Tibial artery (tissue), 4 donors: ENCODE data around the gene CINP.

Experiments used
- DNase-seq, 2 donors: peaks; one replicate each; pipeline ENCODE4 v3.0.0-alpha.2; 2019
- H3K27ac ChIP-seq, 2 donors: fragments of 200-600 bp; sonication (generic) in 1 of 2; 1 replicate in 1 of 2; 2 replicates in 1 of 2; pipeline ENCODE4 v1.5.1; 2018 to 2019; ENCODE audit warnings: mild to moderate bottlenecking in 1 of 2
- H3K27me3 ChIP-seq, 2 donors: fragments of 200-600 bp; sonication (generic) in 1 of 2; one replicate each; pipeline versions ENCODE4 v1.5.1 to v1.6.0; 2016 to 2019
- H3K36me3 ChIP-seq, 3 donors: fragments of 200-600 bp; sonication (generic) in 2 of 3; one replicate each; pipeline ENCODE4 v1.5.1; 2016 to 2019; ENCODE audit warnings: mild to moderate bottlenecking in 2 of 3
- H3K4me1 ChIP-seq, 4 donors: fragments of 200-600 bp; sonication (generic) in 2 of 4; 1 replicate in 3 of 4; 2 replicates in 1 of 4; pipeline ENCODE4 v1.5.1; 2016 to 2019
- H3K4me3 ChIP-seq, 2 donors: fragments of 200-600 bp; sonication (generic) in 1 of 2; 1 replicate in 1 of 2; 2 replicates in 1 of 2; pipeline ENCODE4 v1.5.1; 2018 to 2019; ENCODE audit warnings: mild to moderate bottlenecking in 2 of 2
- H3K9me3 ChIP-seq, 3 donors: fragments of 200-600 bp; sonication (generic) in 1 of 3; one replicate each; pipeline ENCODE4 v1.5.1; 2016 to 2019
- CTCF ChIP-seq, 2 experiments: fragments of 200-600 bp in 1 of 2; fragments of 450-650 bp in 1 of 2; IDR thresholded peaks; one replicate each; pipeline ENCODE4 v1.5.1; 2017 to 2019; ENCODE audit warnings: antibody characterized with exemption in 2 of 2, mild to moderate bottlenecking in 1 of 2, moderate library complexity in 1 of 2
- intact Hi-C: fragments of 100-400 bp; cut with DNase I; formaldehyde crosslinking; loops from one replicate; pipeline ENCODE4 v1.15.0; 2023; ENCODE audit warnings: low total_unique reads

CINP gene

DNA sequence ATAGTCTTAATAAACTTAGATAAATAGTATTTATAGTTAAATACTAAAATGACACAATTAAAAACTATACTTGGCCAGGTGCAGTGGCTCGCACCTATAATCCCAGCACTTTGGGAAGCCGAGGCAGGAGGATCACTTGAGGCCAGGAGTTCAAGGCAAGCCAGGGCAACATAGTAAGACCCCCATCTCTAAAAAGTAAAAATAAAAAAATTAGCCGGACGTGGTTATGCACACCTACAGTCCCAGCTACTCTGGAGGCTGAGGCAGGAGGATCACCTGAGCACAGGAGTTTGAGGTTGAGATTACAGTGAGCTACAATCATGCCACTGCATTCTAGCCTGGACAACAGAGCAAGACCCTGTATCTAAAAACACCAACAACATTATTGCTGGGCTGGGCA, 16.0 kb downstream of the CINP start:
- Histone ChIP-seq H3K27me3 (no peaks in the 10 kb centered on the region), H3K4me3 (no peak overlapping the region), H3K9me3 (no peaks in the 10 kb centered on the region), H3K36me3 (peaks cover 73 to 97% (median 81%) of the 10 kb centered on the region in 3 donors), H3K4me1 (no peaks in the 10 kb centered on the region), H3K27ac (no peak overlapping the region)
- intact Hi-C loops, result no loop called here
- no peak for TF ChIP-seq CTCF (IDR thresholded peaks at IDR 0.05)
- no peak for DNase-seq

- Histone ChIP-seq H3K4me3 (no peak overlapping the region), H3K27ac (no peak overlapping the region), H3K27me3 (no peaks in the 10 kb centered on the region), H3K36me3 (peaks cover 77 to 98% (median 78%) of the 10 kb centered on the region in 3 donors), H3K9me3 (no peaks in the 10 kb centered on the region), H3K4me1 (no peaks in the 10 kb centered on the region)
- intact Hi-C loops, result no loop called here
- DNase-seq, result no peak
- TF ChIP-seq CTCF (IDR thresholded peaks at IDR 0.05), result no peak
These were observed 17.5 kb downstream of the CINP start for GRCh38 chr14:102345232-102345631.

- TF ChIP-seq CTCF (IDR thresholded peaks at IDR 0.05), result no peak
- DNase-seq, result no peak
These were observed 18.2 kb downstream of the CINP start for GRCh38 chr14:102344485-102344884.

GRCh38 chr14:102344084-102344483, 18.6 kb downstream of the CINP start:
- Histone ChIP-seq H3K9me3 (no peaks in the 10 kb centered on the region), H3K36me3 (peaks cover 69 to 100% (median 76%) of the 10 kb centered on the region in 3 donors), H3K4me3 (no peak overlapping the region), H3K4me1 (no peaks in the 10 kb centered on the region), H3K27me3 (no peaks in the 10 kb centered on the region), H3K27ac (no peak overlapping the region)
- DNase-seq, result no peak
- no peak for TF ChIP-seq CTCF (IDR thresholded peaks at IDR 0.05)
- intact Hi-C loops, result no loop called here

More at GRCh38 chr14:102344485-102344884, 18.2 kb downstream of the CINP start:
- intact Hi-C loops, result no loop called here
- H3K36me3 ChIP-seq, result peaks cover 70 to 100% (median 76%) of the 10 kb centered on the region in 3 donors
- H3K4me1 ChIP-seq, result no peaks in the 10 kb centered on the region
- no peak overlapping the region for H3K4me3 ChIP-seq
- no peaks in the 10 kb centered on the region for H3K9me3 ChIP-seq
- H3K27me3 ChIP-seq, result no peaks in the 10 kb centered on the region
- H3K27ac ChIP-seq, result no peak overlapping the region

DNA sequence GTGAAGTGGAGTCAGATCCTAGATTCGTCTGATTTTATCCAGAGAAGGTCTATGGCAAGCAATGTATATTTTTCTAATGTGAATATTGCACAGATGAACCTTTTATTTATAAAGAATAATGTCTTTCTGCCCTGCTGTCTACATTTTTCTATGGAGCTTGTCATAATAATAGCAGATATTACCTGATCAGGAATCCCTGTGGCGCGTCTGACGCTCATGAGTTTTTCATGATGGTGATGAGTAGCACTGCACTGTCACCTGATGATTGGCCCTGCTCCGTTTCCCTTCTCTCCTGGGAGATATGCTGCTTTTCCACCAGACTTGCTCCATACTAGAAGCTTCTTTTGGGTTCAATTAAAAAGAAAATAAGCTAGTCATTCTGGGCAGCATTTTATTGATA, 20.5 kb downstream of the CINP start:
- DNase-seq, result no peak

More for the DNA sequence above, 20.5 kb downstream of the CINP start:
- TF ChIP-seq CTCF (IDR thresholded peaks at IDR 0.05), result no peak
- H3K27me3 ChIP-seq, result no peaks in the 10 kb centered on the region
- no peak overlapping the region for H3K4me3 ChIP-seq
- H3K4me1 ChIP-seq, result no peaks in the 10 kb centered on the region
- no peak overlapping the region for H3K27ac ChIP-seq
- peaks cover 61 to 97% (median 73%) of the 10 kb centered on the region in 3 donors for H3K36me3 ChIP-seq
- no peaks in the 10 kb centered on the region for H3K9me3 ChIP-seq
- intact Hi-C loops, result no loop called here
